Naive B cell (primary cell): ENCODE data around the gene PEX14. TPM values are rescaled to one million over a fixed set of nuclear protein-coding genes. Genes with fewer than 3 reads are reported as not detected.

ENCODE experiments used
- ATAC-seq, 2 donors: fragments of 150-1000 bp; cut with Tn5 transposase; 2 replicates each; pipeline ENCODE4 v1.10.0; 2021; ENCODE audit warnings: low read depth in 2 of 2, mild to moderate bottlenecking in 2 of 2, moderate library complexity in 2 of 2
- DNase-seq: peaks from one replicate; pipeline ENCODE4 v3.0.0; 2022
- H3K27ac Mint-ChIP-seq, 6 donors: one replicate each; pipeline ENCODE4 v1.8.0; 2020 to 2022; ENCODE audit warnings: mild to moderate bottlenecking in 6 of 6, mixed read lengths in 6 of 6, moderate library complexity in 5 of 6, inconsistent platforms in 2 of 6
- H3K27me3 Mint-ChIP-seq, 3 donors: one replicate each; pipeline ENCODE4 v1.8.0; 2021 to 2022; ENCODE audit warnings: mixed read lengths in 3 of 3, mild to moderate bottlenecking in 1 of 3
- H3K36me3 Mint-ChIP-seq, 2 donors: one replicate each; pipeline ENCODE4 v1.8.0; 2020 to 2022; ENCODE audit warnings: mixed read lengths in 2 of 2, inconsistent platforms in 1 of 2, mild to moderate bottlenecking in 1 of 2
- H3K4me1 Mint-ChIP-seq, 3 donors: one replicate each; pipeline ENCODE4 v1.8.0; 2020 to 2022; ENCODE audit warnings: mixed read lengths in 3 of 3, inconsistent platforms in 1 of 3, mild to moderate bottlenecking in 1 of 3, moderate library complexity in 1 of 3
- H3K4me3 Mint-ChIP-seq, 8 donors: one replicate each; pipeline ENCODE4 v1.8.0; 2020 to 2022; ENCODE audit warnings: mild to moderate bottlenecking in 8 of 8, mixed read lengths in 8 of 8, moderate library complexity in 8 of 8, inconsistent platforms in 2 of 8
- H3K9me3 Mint-ChIP-seq, 7 donors: one replicate each; pipeline ENCODE4 v1.8.0; 2020 to 2022; ENCODE audit warnings: mixed read lengths in 7 of 7, mild to moderate bottlenecking in 5 of 7, inconsistent platforms in 2 of 7, moderate library complexity in 1 of 7
- polyA plus RNA-seq, 6 donors: library from polyadenylated mRNA; unstranded; fragments of 300-500 nt; fragmentation: Illumina TruSeq; gene quantifications; one replicate each; pipeline ENCODE4 v1.2.3, GENCODE V29; 2021; ENCODE audit warnings: low read depth in 6 of 6

The PEX14 gene
- polyA plus RNA-seq, 6 donors from 2014 or later, result 2.6 to 4.2 (median 3.6) TPM

- DNase-seq (no peak), ATAC-seq (no peak)
- no peak overlapping the region for H3K4me3 Mint-ChIP-seq
- H3K27ac Mint-ChIP-seq, result no peak overlapping the region
- H3K36me3 Mint-ChIP-seq, result no peaks in the 10 kb centered on the region
- H3K4me1 Mint-ChIP-seq, result no peaks in the 10 kb centered on the region
- no peaks in the 10 kb centered on the region for H3K27me3 Mint-ChIP-seq
- H3K9me3 Mint-ChIP-seq, result no peaks in the 10 kb centered on the region
These were observed 177.0 kb downstream of the PEX14 start for GRCh38 chr1:10651793-10652192.

GRCh38 chr1:10652626-10653025 is 177.9 kb downstream of the PEX14 start:
- DNase-seq (no peak), ATAC-seq (no peak)
- no peaks in the 10 kb centered on the region for H3K9me3 Mint-ChIP-seq
- no peaks in the 10 kb centered on the region for H3K36me3 Mint-ChIP-seq
- H3K4me1 Mint-ChIP-seq, result no peaks in the 10 kb centered on the region
- no peak overlapping the region for H3K27ac Mint-ChIP-seq
- H3K27me3 Mint-ChIP-seq, result no peaks in the 10 kb centered on the region
- H3K4me3 Mint-ChIP-seq, result peak overlapping the region in 1 of 8 donors; percentile 61

GRCh38 chr1:10653370-10654125 is 178.8 kb downstream of the PEX14 start:
- no peak for DNase-seq
- no peak overlapping the region for H3K27ac Mint-ChIP-seq
- H3K4me1 Mint-ChIP-seq, result no peaks in the 10 kb centered on the region
- no peaks in the 10 kb centered on the region for H3K27me3 Mint-ChIP-seq
- no peak overlapping the region for H3K4me3 Mint-ChIP-seq
- H3K9me3 Mint-ChIP-seq, result no peaks in the 10 kb centered on the region
- no peaks in the 10 kb centered on the region for H3K36me3 Mint-ChIP-seq
- peak in 1 of 2 donors; percentile 8 for ATAC-seq

GRCh38 chr1:10655002-10655401 is 180.3 kb downstream of the PEX14 start:
- no peak overlapping the region for H3K4me3 Mint-ChIP-seq
- H3K36me3 Mint-ChIP-seq, result no peaks in the 10 kb centered on the region
- no peaks in the 10 kb centered on the region for H3K9me3 Mint-ChIP-seq
- no peak for DNase-seq
- no peaks in the 10 kb centered on the region for H3K4me1 Mint-ChIP-seq
- ATAC-seq, result no peak
- no peaks in the 10 kb centered on the region for H3K27me3 Mint-ChIP-seq
- H3K27ac Mint-ChIP-seq, result no peak overlapping the region

GRCh38 chr1:10656431-10656830 is 181.7 kb downstream of the PEX14 start:
- Mint-ChIP-seq H3K36me3 (no peaks in the 10 kb centered on the region), H3K27me3 (no peaks in the 10 kb centered on the region), H3K4me1 (no peaks in the 10 kb centered on the region), H3K4me3 (no peak overlapping the region), H3K9me3 (no peaks in the 10 kb centered on the region), H3K27ac (no peak overlapping the region)
- no peak for ATAC-seq
- no peak for DNase-seq

GRCh38 chr1:10657088-10657847 is 182.5 kb downstream of the PEX14 start:
- ATAC-seq (no peak), DNase-seq (no peak)
- H3K4me3 Mint-ChIP-seq, result no peak overlapping the region
- no peaks in the 10 kb centered on the region for H3K36me3 Mint-ChIP-seq
- H3K4me1 Mint-ChIP-seq, result no peaks in the 10 kb centered on the region
- H3K9me3 Mint-ChIP-seq, result no peaks in the 10 kb centered on the region
- no peaks in the 10 kb centered on the region for H3K27me3 Mint-ChIP-seq
- H3K27ac Mint-ChIP-seq, result no peak overlapping the region

GRCh38 chr1:10658396-10659066 is 183.8 kb downstream of the PEX14 start:
- no peak for DNase-seq
- no peaks in the 10 kb centered on the region for H3K9me3 Mint-ChIP-seq
- no peaks in the 10 kb centered on the region for H3K36me3 Mint-ChIP-seq
- H3K4me1 Mint-ChIP-seq, result no peaks in the 10 kb centered on the region
- no peak for ATAC-seq
- H3K4me3 Mint-ChIP-seq, result no peak overlapping the region
- no peaks in the 10 kb centered on the region for H3K27me3 Mint-ChIP-seq
- no peak overlapping the region for H3K27ac Mint-ChIP-seq

GRCh38 chr1:10659218-10659617 is 184.5 kb downstream of the PEX14 start:
- DNase-seq, result no peak
- H3K4me3 Mint-ChIP-seq, result peak overlapping the region in 1 of 8 donors; percentile 27
- no peaks in the 10 kb centered on the region for H3K9me3 Mint-ChIP-seq
- peak overlapping the region in 2 of 6 donors; percentile 37 to 65 for H3K27ac Mint-ChIP-seq
- no peak for ATAC-seq
- no peaks in the 10 kb centered on the region for H3K4me1 Mint-ChIP-seq
- H3K36me3 Mint-ChIP-seq, result no peaks in the 10 kb centered on the region
- H3K27me3 Mint-ChIP-seq, result no peaks in the 10 kb centered on the region

GRCh38 chr1:10659646-10660540 is 185.1 kb downstream of the PEX14 start:
- no peak for ATAC-seq
- DNase-seq, result no peak
- Mint-ChIP-seq H3K4me1 (no peaks in the 10 kb centered on the region), H3K36me3 (no peaks in the 10 kb centered on the region), H3K4me3 (no peak overlapping the region), H3K27me3 (no peaks in the 10 kb centered on the region), H3K27ac (peak overlapping the region in 1 of 6 donors; percentile 65), H3K9me3 (no peaks in the 10 kb centered on the region)

GRCh38 chr1:10661453-10661852 is 186.7 kb downstream of the PEX14 start:
- Mint-ChIP-seq H3K27me3 (no peaks in the 10 kb centered on the region), H3K27ac (no peak overlapping the region), H3K36me3 (no peaks in the 10 kb centered on the region), H3K4me3 (no peak overlapping the region), H3K9me3 (no peaks in the 10 kb centered on the region), H3K4me1 (no peaks in the 10 kb centered on the region)
- no peak for ATAC-seq
- no peak for DNase-seq

GRCh38 chr1:10662090-10662688 is 187.4 kb downstream of the PEX14 start:
- no peak for ATAC-seq
- Mint-ChIP-seq H3K27ac (no peak overlapping the region), H3K9me3 (no peaks in the 10 kb centered on the region), H3K27me3 (no peaks in the 10 kb centered on the region), H3K36me3 (no peaks in the 10 kb centered on the region), H3K4me3 (no peak overlapping the region), H3K4me1 (no peaks in the 10 kb centered on the region)
- no peak for DNase-seq

- H3K27ac Mint-ChIP-seq, result no peak overlapping the region
- H3K4me1 Mint-ChIP-seq, result no peaks in the 10 kb centered on the region
- no peaks in the 10 kb centered on the region for H3K9me3 Mint-ChIP-seq
- no peak for DNase-seq
- ATAC-seq, result no peak
- no peaks in the 10 kb centered on the region for H3K36me3 Mint-ChIP-seq
- no peaks in the 10 kb centered on the region for H3K27me3 Mint-ChIP-seq
- no peak overlapping the region for H3K4me3 Mint-ChIP-seq
These were observed 188.3 kb downstream of the PEX14 start for GRCh38 chr1:10662824-10663677.
